AG10803 (cell line): ENCODE results near the gene TTYH1.

Experiments
- DNase-seq: peaks from one replicate; pipeline ENCODE4 v3.0.0; 2010; ENCODE audit warnings: low read depth
- H3K4me3 ChIP-seq: 2 replicates; pipeline ENCODE4 v1.5.1; 2011; ENCODE audit warnings: mild to moderate bottlenecking, low read length, control low read depth
- TF ChIP-seq, protein P1 (sequence below): conservative IDR thresholded peaks from 2 replicates; pipeline ENCODE4 v1.5.1; 2011; ENCODE audit warnings: mild to moderate bottlenecking, low read length, control low read depth, inconsistent platforms

TTYH1 gene

DNA sequence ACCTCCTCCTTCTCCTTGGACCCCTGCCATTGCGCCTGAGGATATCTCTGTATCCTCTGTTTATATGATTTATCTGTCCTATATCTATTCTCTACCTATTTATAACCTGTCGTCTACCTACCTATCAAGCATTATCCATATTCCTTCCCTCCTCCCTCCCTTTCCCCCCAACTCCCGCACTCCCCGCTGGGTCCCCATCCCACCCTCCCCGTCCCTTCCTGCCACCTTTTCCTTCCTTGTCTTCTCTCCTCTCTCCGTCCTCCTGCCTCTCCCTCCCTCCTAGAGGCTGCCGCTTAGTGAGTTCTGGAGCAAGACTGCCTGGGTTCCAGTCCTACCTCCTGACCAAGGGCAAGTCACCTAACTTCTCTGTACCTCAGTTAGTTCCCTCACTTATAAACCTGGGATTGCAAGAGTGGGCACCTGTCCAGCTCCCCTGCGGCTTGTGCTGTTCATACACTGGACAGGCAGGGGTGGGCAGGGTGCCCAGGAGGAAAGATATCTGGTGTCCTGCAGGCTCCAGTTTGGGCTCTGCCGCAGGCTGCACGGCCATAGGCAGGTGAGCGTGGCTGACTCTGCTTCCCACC lies 16.1 kb downstream of the TTYH1 start:
- TF ChIP-seq, protein P1, sequence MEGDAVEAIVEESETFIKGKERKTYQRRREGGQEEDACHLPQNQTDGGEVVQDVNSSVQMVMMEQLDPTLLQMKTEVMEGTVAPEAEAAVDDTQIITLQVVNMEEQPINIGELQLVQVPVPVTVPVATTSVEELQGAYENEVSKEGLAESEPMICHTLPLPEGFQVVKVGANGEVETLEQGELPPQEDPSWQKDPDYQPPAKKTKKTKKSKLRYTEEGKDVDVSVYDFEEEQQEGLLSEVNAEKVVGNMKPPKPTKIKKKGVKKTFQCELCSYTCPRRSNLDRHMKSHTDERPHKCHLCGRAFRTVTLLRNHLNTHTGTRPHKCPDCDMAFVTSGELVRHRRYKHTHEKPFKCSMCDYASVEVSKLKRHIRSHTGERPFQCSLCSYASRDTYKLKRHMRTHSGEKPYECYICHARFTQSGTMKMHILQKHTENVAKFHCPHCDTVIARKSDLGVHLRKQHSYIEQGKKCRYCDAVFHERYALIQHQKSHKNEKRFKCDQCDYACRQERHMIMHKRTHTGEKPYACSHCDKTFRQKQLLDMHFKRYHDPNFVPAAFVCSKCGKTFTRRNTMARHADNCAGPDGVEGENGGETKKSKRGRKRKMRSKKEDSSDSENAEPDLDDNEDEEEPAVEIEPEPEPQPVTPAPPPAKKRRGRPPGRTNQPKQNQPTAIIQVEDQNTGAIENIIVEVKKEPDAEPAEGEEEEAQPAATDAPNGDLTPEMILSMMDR: no peak
- no peak for DNase-seq
- no peak overlapping the region for H3K4me3 ChIP-seq

DNA sequence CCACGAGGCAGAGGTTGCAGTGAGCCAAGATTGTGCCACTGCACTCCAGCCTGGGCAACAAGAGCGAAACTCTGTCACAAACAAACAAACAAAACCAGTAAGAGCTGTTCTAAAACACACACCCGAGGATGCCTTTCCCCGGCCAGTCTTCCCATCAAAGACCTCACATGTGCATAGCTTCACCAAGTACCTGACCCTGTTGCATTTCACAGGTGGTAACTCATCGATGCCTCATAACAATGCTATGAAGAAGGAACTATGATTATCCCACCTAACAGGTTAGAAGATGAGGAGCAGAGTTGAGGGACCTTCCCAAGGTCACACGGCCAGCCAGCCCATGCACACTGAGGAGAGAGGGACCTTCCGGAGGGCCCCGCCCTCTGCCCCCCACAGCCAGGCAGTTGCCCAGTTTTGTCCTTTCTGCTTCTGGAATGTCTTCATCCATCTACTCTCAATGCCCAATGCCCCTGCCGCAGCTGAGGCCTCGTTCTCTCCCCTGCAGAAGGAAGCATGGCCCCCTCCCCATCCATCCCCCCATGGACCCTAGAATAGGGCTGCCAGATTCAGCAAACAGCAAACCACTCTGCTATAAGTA lies 17.0 kb downstream of the TTYH1 start:
- no peak overlapping the region for H3K4me3 ChIP-seq
- no peak for DNase-seq
- TF ChIP-seq, protein P1: no peak

DNA sequence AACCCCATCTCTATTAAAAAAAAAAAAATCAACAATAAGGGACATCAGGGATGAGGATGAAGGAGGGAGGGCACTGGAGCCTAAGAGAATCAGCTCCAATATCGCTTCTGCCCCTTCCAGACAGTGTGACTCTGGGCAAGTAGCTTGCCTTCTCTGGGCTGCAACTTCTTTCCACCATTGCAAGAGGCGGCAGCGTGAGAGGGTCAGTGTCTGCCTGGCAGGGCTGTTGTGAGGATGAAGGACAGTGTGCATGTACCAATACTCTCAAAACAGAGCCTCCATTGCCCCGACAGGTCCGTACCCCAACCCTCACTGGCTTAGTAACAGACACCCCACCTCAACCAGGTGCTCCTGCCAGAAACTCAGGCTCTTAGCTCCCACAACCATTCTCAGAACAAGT lies 18.4 kb downstream of the TTYH1 start:
- no peak overlapping the region for H3K4me3 ChIP-seq
- no peak for DNase-seq
- TF ChIP-seq, protein P1: no peak

GRCh38 chr19:54434112-54434872 lies 19.0 kb downstream of the TTYH1 start:
- no peak overlapping the region for H3K4me3 ChIP-seq
- TF ChIP-seq, protein P1: no peak
- no peak for DNase-seq

- DNase-seq: no peak
- TF ChIP-seq, protein P1: no peak
Observed at GRCh38 chr19:54434873-54435214, 19.6 kb downstream of the TTYH1 start.

GRCh38 chr19:54435551-54436016 lies 20.3 kb downstream of the TTYH1 start:
- TF ChIP-seq, protein P1: no peak
- no peak overlapping the region for H3K4me3 ChIP-seq
- no peak for DNase-seq

More at GRCh38 chr19:54434873-54435214, 19.6 kb downstream of the TTYH1 start:
- H3K4me3 ChIP-seq: no peak overlapping the region
